Breast epithelium (tissue), 4 donors: Measurements from ENCODE around the gene DOC2B. TPM values are rescaled to one million over a fixed set of nuclear protein-coding genes. Genes with fewer than 3 reads are reported as not detected.
"Not testable (repeated sequence)": the region's sequence is repeated elsewhere in the genome, so short reads cannot be mapped to it uniquely, and the experiment has no call there.

Source experiments
- DNase-seq, 2 donors: peaks; one replicate each; pipeline ENCODE4 v3.0.0-alpha.2; 2019; ENCODE audit warnings: low spot score in 2 of 2
- H3K27ac ChIP-seq, 2 donors: fragments of 200-600 bp; sonication (generic) in 1 of 2; one replicate each; pipeline ENCODE4 v1.5.1; 2016 to 2019; ENCODE audit warnings: mild to moderate bottlenecking in 1 of 2
- H3K27me3 ChIP-seq, 2 donors: fragments of 200-600 bp; sonication (generic) in 1 of 2; one replicate each; pipeline versions ENCODE4 v1.5.1 to v1.6.0; 2017 to 2019; ENCODE audit warnings: control low read depth in 1 of 2, mild to moderate bottlenecking in 1 of 2
- H3K36me3 ChIP-seq: fragments of 200-600 bp; one replicate; pipeline ENCODE4 v1.5.1; 2019
- H3K4me1 ChIP-seq, 2 donors: fragments of 200-600 bp; sonication (generic); one replicate each; pipeline ENCODE4 v1.5.1; 2016 to 2019; ENCODE audit warnings: control low read depth in 1 of 2
- H3K4me3 ChIP-seq, 3 donors: fragments of 200-600 bp; sonication (generic); 1 replicate in 2 of 3; 2 replicates in 1 of 3; pipeline ENCODE4 v1.5.1; 2016 to 2019; ENCODE audit warnings: mild to moderate bottlenecking in 3 of 3, moderate library complexity in 2 of 3
- H3K9me3 ChIP-seq, 2 donors: fragments of 200-600 bp; sonication (generic) in 1 of 2; one replicate each; pipeline ENCODE4 v1.5.1; 2016 to 2019; ENCODE audit warnings: control low read depth in 1 of 2
- CTCF ChIP-seq, 3 donors: fragments of 450-650 bp; IDR thresholded peaks; one replicate each; pipeline ENCODE4 v1.5.1; 2016 to 2017; ENCODE audit warnings: antibody characterized with exemption in 3 of 3, mild to moderate bottlenecking in 3 of 3, moderate library complexity in 3 of 3
- POLR2A ChIP-seq: fragments of 450-650 bp; IDR thresholded peaks from one replicate; pipeline ENCODE4 v1.6.1; 2016; ENCODE audit warnings: antibody characterized with exemption, mild to moderate bottlenecking, moderate library complexity
- POLR2AphosphoS5 ChIP-seq, 3 donors: sonication (generic); formaldehyde crosslinking; IDR thresholded peaks; one replicate each; pipeline ENCODE4 v1.6.1; 2017; ENCODE audit warnings: antibody characterized with exemption in 3 of 3
- intact Hi-C: fragments of 100-400 bp; cut with DNase I; formaldehyde crosslinking; loops from one replicate; pipeline ENCODE4 v1.15.1; 2023; ENCODE audit warnings: low total_unique reads
- total RNA-seq, 3 donors: library from RNA; depleted of rRNA; stranded (reverse); fragments of >200 nt; gene quantifications; one replicate each; pipeline ENCODE4 v1.1.0, GENCODE V29; 2016

Gene DOC2B
- total RNA-seq, 3 donors from 2014 or later: 5.9 to 22.9 (median 6.7) TPM

- peak; percentile 56 to 89 for DNase-seq
- intact Hi-C loops: no loop called here
- TF ChIP-seq POLR2A (no peak), POLR2AphosphoS5 (IDR thresholded peaks at IDR 0.05) (no peak), CTCF (IDR thresholded peaks at IDR 0.05) (peak; percentile 61 to 77 (median 75))
- H3K27ac ChIP-seq: no peak overlapping the region
- H3K27me3 ChIP-seq: no peaks in the 10 kb centered on the region
- no peaks in the 10 kb centered on the region for H3K36me3 ChIP-seq
- H3K9me3 ChIP-seq: no peaks in the 10 kb centered on the region
- no peaks in the 10 kb centered on the region for H3K4me1 ChIP-seq
- no peak overlapping the region for H3K4me3 ChIP-seq
Observed at GRCh38 chr17:143785-144281, 37.6 kb downstream of the DOC2B start.

- Histone ChIP-seq H3K27ac (no peak overlapping the region), H3K4me1 (no peaks in the 10 kb centered on the region), H3K27me3 (no peaks in the 10 kb centered on the region), H3K4me3 (no peak overlapping the region), H3K36me3 (no peaks in the 10 kb centered on the region), H3K9me3 (no peaks in the 10 kb centered on the region)
- peak in 1 of 2 donors; percentile 18 for DNase-seq
- no peak for TF ChIP-seq POLR2A
- no peak for TF ChIP-seq CTCF (IDR thresholded peaks at IDR 0.05)
- TF ChIP-seq POLR2AphosphoS5 (IDR thresholded peaks at IDR 0.05): no peak
- intact Hi-C loops: no loop called here
Observed at GRCh38 chr17:142876-143784, 38.3 kb downstream of the DOC2B start.

- Histone ChIP-seq H3K4me3 (no peak overlapping the region), H3K27ac (no peak overlapping the region)
Observed at GRCh38 chr17:142102-142661, 39.3 kb downstream of the DOC2B start.

GRCh38 chr17:139401-140205 lies 41.8 kb downstream of the DOC2B start:
- H3K27ac ChIP-seq, intact Hi-C loops, H3K9me3 ChIP-seq, H3K36me3 ChIP-seq, H3K4me1 ChIP-seq, H3K27me3 ChIP-seq, H3K4me3 ChIP-seq: not testable (repeated sequence)
- peak; percentile 11 to 36 for DNase-seq

More at GRCh38 chr17:142102-142661, 39.3 kb downstream of the DOC2B start:
- H3K36me3 ChIP-seq: no peaks in the 10 kb centered on the region
- H3K27me3 ChIP-seq: no peaks in the 10 kb centered on the region
- no peaks in the 10 kb centered on the region for H3K4me1 ChIP-seq
- intact Hi-C loops: no loop called here
- DNase-seq: peak; percentile 16 to 45
- H3K9me3 ChIP-seq: no peaks in the 10 kb centered on the region
- TF ChIP-seq POLR2A (no peak), POLR2AphosphoS5 (IDR thresholded peaks at IDR 0.05) (no peak), CTCF (IDR thresholded peaks at IDR 0.05) (no peak)

GRCh38 chr17:137166-137807 lies 44.2 kb downstream of the DOC2B start, which contains the start of gene SCGB1C2:
Gene SCGB1C2, plus strand, starts transcription at chr17:137569. Its CDS starts 22 bp downstream, at chr17:137591.
- H3K27me3 ChIP-seq, H3K9me3 ChIP-seq, H3K36me3 ChIP-seq, DNase-seq, H3K4me3 ChIP-seq, H3K27ac ChIP-seq, intact Hi-C loops, H3K4me1 ChIP-seq: not testable (repeated sequence)

GRCh38 chr17:136531-136930 lies 44.9 kb downstream of the DOC2B start:
- intact Hi-C loops: not testable (repeated sequence)

GRCh38 chr17:135895-136294 lies 45.6 kb downstream of the DOC2B start:
- H3K4me3 ChIP-seq, H3K36me3 ChIP-seq, H3K27me3 ChIP-seq, H3K4me1 ChIP-seq, H3K27ac ChIP-seq, intact Hi-C loops, H3K9me3 ChIP-seq, DNase-seq: not testable (repeated sequence)

More at GRCh38 chr17:136531-136930, 44.9 kb downstream of the DOC2B start:
- not testable (repeated sequence) for H3K9me3 ChIP-seq, H3K4me3 ChIP-seq, H3K27me3 ChIP-seq, H3K27ac ChIP-seq, H3K36me3 ChIP-seq, H3K4me1 ChIP-seq
- DNase-seq: peak in 1 of 2 donors; percentile 35

- H3K27me3 ChIP-seq, H3K27ac ChIP-seq, intact Hi-C loops, DNase-seq, H3K4me3 ChIP-seq, H3K9me3 ChIP-seq, H3K4me1 ChIP-seq, H3K36me3 ChIP-seq: not testable (repeated sequence)
Observed at GRCh38 chr17:135022-135421, 46.4 kb downstream of the DOC2B start.

GRCh38 chr17:134332-134785 lies 47.1 kb downstream of the DOC2B start:
- H3K4me1 ChIP-seq, H3K9me3 ChIP-seq, H3K27ac ChIP-seq, H3K27me3 ChIP-seq, H3K36me3 ChIP-seq, intact Hi-C loops, DNase-seq, H3K4me3 ChIP-seq: not testable (repeated sequence)
